EH (cell line): ENCODE data around the gene ISG20L2.

Experiments used
- DNase-seq: peaks from one replicate; pipeline ENCODE4 v3.0.0-alpha.2; 2015; ENCODE audit warnings: low read depth

Gene ISG20L2

GRCh38 chr1:156740741-156741480 is 12.3 kb upstream of the ISG20L2 start, which contains the start of gene MRPL24:
TSS of gene MRPL24 (minus strand) at chr1:156741088. CDS start at chr1:156738704, 2,384 bp downstream.
- DNase-seq = peak; percentile 100

DNA sequence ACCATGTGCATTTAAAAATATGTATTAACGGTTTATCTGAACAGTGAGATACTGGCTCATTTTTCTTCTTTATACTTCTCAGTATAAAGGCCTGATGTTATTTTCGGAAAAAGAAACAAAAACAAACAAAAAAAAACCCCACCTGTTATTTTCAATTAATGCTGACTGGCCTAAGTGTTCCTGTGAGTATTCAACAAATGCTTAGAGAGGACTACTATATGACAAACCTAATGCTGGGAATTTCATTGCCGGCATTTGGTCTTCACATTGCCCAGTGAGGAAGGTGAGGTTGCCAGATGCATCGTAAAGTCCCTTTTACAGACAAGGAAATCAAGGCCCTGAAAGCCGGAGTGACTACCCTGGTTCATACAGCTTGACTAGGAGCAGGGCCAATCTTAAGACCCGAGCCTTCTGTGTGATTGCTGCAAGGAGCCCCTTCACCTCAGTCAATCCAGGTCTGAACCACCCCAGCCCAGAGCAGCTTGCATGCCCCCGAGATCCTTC is 11.7 kb upstream of the ISG20L2 start:
- DNase-seq = peak; percentile 16

- no peak for DNase-seq
Observed at GRCh38 chr1:156738916-156739315, 10.3 kb upstream of the ISG20L2 start.

GRCh38 chr1:156738407-156738806 is 9.8 kb upstream of the ISG20L2 start:
- no peak for DNase-seq

GRCh38 chr1:156733989-156734584 is 5.5 kb upstream of the ISG20L2 start:
- no peak for DNase-seq

GRCh38 chr1:156727926-156728598 is 504 bp downstream of the ISG20L2 start, which contains the start of gene METTL25B:
TSS of gene METTL25B (plus strand) at chr1:156728469. CDS start at chr1:156729105, 636 bp downstream.
- DNase-seq = peak; percentile 82

DNA sequence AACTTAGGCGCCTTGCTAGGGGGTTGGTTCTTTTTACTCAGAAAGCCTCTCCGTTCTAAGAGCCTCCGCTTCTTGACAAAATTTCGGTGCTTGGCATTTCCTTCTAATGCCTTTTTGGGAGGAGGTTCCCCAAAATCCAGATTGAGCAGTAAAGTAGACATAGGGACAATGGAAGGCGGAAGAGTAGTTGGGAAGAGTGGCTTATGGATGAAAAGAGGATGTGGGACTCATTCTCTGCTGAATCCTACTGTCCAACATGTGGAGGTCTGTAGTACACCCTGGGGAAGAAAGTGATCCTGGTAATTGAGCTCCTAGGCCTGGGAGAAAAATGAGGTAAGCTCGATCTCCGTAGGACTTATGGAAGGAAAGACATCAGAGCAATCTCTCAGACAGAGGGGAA is 1.1 kb downstream of the ISG20L2 start:
- no peak for DNase-seq

DNA sequence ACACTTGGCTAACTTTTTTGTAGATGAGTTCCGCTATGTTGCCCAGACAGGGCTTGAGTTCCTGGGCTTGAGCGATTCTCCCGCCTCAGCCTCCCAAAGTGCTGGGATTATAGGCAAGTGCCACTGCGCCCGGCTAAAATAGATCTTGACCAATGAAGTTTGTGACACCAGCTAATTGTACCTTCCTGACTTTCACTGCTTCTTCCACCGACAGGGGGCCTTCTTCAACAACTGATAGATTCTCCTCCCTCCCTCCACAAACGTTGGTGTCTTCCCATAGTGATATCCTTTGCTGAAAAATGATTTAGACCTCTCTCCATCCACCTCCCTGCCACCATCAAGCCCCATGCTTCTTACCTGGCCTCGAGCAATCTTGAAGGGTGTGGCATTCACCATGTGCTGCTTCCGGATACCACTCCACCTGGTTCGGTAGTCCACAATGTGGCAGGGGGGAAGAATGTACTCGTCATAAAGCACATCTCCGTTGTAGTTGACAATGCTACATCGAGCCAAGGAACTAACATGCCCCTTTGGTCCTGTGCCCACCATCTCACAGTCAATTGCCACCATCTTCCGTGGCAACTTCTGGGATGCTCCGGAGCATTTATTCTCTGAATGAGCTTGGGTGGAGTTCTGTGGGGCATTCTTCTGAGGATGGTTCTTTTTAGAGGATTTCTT is 1.9 kb downstream of the ISG20L2 start:
- peak; percentile 75 for DNase-seq

- DNase-seq = peak; percentile 92
Observed at GRCh38 chr1:156725683-156726280, 2.8 kb downstream of the ISG20L2 start.

- DNase-seq = no peak
Observed at GRCh38 chr1:156721535-156721934, 7.0 kb downstream of the ISG20L2 start.

DNA sequence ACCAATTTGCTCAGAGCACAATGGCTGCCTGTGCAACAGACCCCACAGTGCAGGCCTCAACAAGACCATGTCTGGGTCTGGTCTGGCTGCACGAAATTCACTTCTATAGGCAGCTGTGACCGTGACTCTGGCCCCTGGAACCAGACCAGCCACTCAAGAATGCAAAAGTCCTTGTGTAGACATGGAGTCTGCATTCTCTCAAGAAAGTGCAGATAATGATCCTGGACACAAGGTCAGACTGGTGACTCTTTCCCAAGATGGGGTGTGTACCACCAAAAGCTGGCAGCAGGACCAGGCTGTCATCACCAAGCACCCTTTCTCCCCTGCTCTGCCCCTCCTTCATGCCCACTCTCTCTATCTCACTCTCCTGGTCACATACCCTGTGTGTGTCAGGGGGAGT is 7.4 kb downstream of the ISG20L2 start:
- no peak for DNase-seq

DNA sequence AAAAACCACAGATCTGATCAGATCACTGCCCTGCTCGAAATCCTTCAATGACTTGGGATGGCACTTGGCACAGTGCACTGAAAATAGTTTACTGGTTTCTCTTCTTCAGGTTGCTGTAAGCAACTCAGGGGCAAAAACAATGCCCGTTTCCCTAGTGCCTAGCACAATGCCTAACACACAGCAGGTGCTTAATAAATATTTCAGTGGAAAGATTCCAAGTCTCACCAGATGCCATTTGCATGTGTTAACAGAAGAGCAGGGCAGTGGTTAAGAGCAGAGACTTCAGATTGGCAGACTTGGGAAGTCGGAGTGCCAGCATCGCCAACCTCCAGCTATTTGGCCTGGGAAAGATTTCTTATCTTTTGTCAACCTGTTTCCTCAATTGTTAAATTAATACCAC is 11.2 kb downstream of the ISG20L2 start:
- DNase-seq = no peak

- no peak for DNase-seq
Observed at GRCh38 chr1:156714830-156715229, 13.7 kb downstream of the ISG20L2 start.

DNA sequence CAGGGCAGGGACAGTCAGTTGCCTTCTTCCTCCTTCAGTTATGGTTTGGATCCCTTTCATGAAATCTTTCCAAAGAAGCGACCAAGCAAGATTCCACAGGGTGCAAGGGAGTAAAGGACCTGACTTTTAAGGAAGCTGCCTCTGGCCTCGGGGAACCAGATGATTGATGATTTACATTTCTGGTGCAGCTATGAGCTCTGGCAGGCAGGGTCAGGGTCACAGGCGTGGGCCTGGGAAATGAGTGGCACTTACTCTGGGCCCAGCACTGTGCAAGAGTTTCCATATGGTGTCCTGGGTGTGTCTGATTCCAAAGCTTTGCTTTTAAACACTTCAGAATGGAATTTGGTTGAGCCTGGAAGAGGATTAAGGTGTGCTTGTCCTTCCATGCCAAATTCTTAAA is 15.9 kb downstream of the ISG20L2 start:
- peak; percentile 66 for DNase-seq

GRCh38 chr1:156711011-156711817 is 17.4 kb downstream of the ISG20L2 start:
- peak; percentile 49 for DNase-seq

- peak; percentile 85 for DNase-seq
Observed at GRCh38 chr1:156709757-156710489, 18.6 kb downstream of the ISG20L2 start.

DNA sequence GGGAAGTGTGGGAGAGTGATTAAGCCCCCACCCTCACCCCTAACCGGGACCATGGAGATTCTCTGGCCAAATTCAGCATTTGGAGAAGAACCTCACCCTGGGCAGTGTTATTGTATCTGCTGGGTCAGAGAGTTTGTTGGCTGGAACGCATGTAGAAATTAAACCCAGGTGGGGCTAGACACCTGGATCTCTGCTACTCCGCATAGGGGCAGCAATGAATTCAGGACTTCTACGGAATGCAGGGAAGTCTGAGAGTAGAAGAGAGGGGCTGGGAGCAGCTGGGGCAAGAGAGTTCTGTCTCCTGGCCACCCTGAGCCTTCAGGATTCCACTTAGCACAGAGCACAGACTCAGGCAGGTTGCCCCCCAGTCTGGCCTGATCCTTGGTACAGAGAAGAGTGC is 19.5 kb downstream of the ISG20L2 start:
- no peak for DNase-seq

DNA sequence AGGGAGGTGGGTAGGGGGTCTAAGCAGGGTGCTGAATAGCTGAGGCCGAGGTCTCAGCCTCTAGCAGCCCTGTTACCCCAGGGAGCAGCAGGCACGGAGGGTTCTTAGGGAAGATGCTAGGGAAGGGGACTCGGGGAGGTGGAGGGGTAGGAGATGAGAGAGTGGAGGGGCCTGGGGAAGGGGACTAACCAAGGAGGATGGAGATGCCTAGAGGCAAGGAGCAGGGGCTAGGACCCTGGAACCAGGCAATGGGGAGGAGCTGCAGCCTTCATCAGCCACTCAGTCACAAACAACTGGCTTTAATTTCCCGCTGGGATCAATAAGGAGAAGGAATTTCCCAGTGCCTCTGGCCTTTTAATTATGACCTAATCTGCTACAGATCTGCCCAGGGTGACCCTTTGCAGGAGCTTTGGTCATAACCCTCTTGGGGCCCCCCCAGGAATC is 20.3 kb downstream of the ISG20L2 start:
- no peak for DNase-seq

DNA sequence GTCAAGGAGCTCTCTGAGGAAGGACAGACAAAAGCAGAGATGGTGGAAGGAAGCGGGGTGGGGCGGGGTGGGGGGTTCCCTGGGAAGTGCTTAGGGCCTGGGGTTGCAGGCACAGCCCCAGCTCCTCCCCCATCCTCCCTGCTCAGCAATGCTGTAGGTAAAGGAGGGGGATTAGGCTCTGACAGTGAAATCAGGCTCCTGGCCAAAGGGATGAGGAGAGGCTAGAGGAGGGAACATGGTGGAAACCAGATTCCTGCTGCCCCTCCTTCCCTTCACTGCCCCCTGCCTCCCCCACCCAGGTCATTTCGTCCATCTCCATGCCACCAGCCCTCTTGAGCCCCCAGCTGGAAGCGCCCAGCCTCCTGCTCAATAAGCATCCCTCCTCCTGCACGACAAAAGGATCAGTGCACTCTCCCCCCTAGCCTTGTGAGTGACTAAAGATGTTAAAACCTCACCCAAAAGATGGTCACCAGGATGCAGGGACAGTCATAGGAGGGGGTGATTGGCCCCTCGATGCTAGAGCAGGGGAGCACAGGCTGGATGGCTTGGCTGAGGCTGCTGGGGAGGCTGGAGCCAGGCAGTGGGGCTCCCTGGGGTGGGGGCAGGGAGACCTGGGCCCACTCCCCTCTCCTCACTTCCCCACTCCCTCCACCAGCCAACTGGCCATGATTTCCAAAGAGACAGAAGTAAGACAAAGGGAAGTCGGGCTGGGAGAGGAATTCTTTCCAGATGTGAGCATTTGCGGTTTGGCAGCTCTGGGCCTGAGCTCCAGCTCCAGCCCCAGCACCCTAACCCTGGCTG is 20.9 kb downstream of the ISG20L2 start:
- peak; percentile 72 for DNase-seq
